Panc1 (cell line): ENCODE measurements around the gene EWSR1. TPM values are rescaled to one million over a fixed set of nuclear protein-coding genes. Genes with fewer than 3 reads are reported as not detected.

ENCODE experiments used
- ATAC-seq: fragments of 200-7000 bp; cut with Tn5 transposase; 2 replicates; pipeline ENCODE4 v1.9.1; 2020; ENCODE audit warnings: mild to moderate bottlenecking, moderate library complexity
- BruUV-seq: library from RNA; stranded (reverse); fragments of 400-500 nt; replicated peaks from 2 replicates; lab custom pipeline; 2021; lab: Mats Ljungman, UMichigan
- CTCF ChIA-PET: fragments of 300-600 bp; sonication (Branson Sonifier 250); formaldehyde crosslinking; loops from one replicate; lab custom pipeline; 2022; ENCODE audit warnings: antibody characterized with exemption; lab: Charles Lee
- POLR2A ChIA-PET: fragments of 300-600 bp; sonication (Branson Sonifier 250); formaldehyde crosslinking; loops from one replicate; lab custom pipeline; 2022; ENCODE audit warnings: antibody characterized with exemption; lab: Charles Lee
- DNase-seq: peaks from one replicate; pipeline ENCODE4 v3.0.0-alpha.2; 2010; ENCODE audit warnings: low read depth, low spot score
- H3K27ac ChIP-seq: 2 replicates; pipeline ENCODE4 v1.5.1; 2011; ENCODE audit warnings: mild to moderate bottlenecking, low read length, inconsistent platforms
- H3K27me3 ChIP-seq: fragments of 200-500 bp; sonication (Bioruptor generic); 2 replicates; pipeline ENCODE4 v1.6.0; 2014; ENCODE audit warnings: low read length, inconsistent platforms; ENCODE audit not compliant: control insufficient read depth, insufficient read depth
- H3K36me3 ChIP-seq: fragments of 200-500 bp; sonication (Bioruptor generic); 2 replicates; pipeline ENCODE4 v1.5.1; 2014; ENCODE audit warnings: inconsistent platforms, mild to moderate bottlenecking, low read length, moderate library complexity; ENCODE audit not compliant: control insufficient read depth, insufficient read depth
- H3K4me1 ChIP-seq: 2 replicates; pipeline ENCODE4 v1.5.1; 2011; ENCODE audit warnings: inconsistent platforms, mild to moderate bottlenecking, low read length, moderate library complexity; ENCODE audit not compliant: control insufficient read depth, insufficient read depth
- H3K4me3 ChIP-seq, 2 experiments: 2 replicates each; pipeline ENCODE4 v1.5.1; 2011 to 2012; ENCODE audit warnings: low read depth in 2 of 2, low read length in 2 of 2, mild to moderate bottlenecking in 2 of 2, inconsistent platforms in 1 of 2, moderate library complexity in 1 of 2
- H3K9me3 ChIP-seq: fragments of 200-500 bp; sonication (Bioruptor generic); 2 replicates; pipeline ENCODE4 v1.5.1; 2014; ENCODE audit warnings: low read depth, mild to moderate bottlenecking, inconsistent platforms, low read length, moderate library complexity; ENCODE audit not compliant: control insufficient read depth, insufficient read depth
- CTCF ChIP-seq: fragments of 450-650 bp; IDR thresholded peaks from 2 replicates; pipeline ENCODE4 v1.5.1; 2017; ENCODE audit warnings: mild to moderate bottlenecking
- POLR2AphosphoS5 ChIP-seq: IDR thresholded peaks from 2 replicates; pipeline ENCODE4 v1.6.1; 2012; ENCODE audit warnings: mild to moderate bottlenecking, low read depth, low read length, moderate library complexity
- REST ChIP-seq, 2 experiments: IDR thresholded peaks; 2 replicates each; pipeline ENCODE4 v1.6.1; 2011 to 2012; ENCODE audit warnings: low read depth in 2 of 2, control low read depth in 1 of 2, low read length in 1 of 2, mild to moderate bottlenecking in 1 of 2, moderate library complexity in 1 of 2; ENCODE audit not compliant: insufficient read depth in 1 of 2
- SIN3A ChIP-seq: IDR thresholded peaks from 2 replicates; pipeline ENCODE4 v1.6.1; 2012; ENCODE audit warnings: low read depth, mild to moderate bottlenecking, low read length, moderate library complexity, borderline replicate concordance; ENCODE audit not compliant: insufficient read depth
- TCF7L2 ChIP-seq: IDR thresholded peaks from 2 replicates; pipeline ENCODE4 v1.6.1; 2011; ENCODE audit warnings: mild to moderate bottlenecking, low read depth, low read length, inconsistent platforms
- in situ Hi-C: cut with HindIII; loops from 2 replicates; pipeline ENCODE4 v1.10.0; 2016; ENCODE audit warnings: low sequenced_read_pairs, low pct_unique_long_range_greater_than_20kb
- intact Hi-C: fragments of 100-400 bp; cut with micrococcal nuclease; formaldehyde crosslinking; loops from one replicate; pipeline ENCODE4 v1.10.0; 2022; ENCODE audit not compliant: unreplicated experiment
- total RNA-seq: library from RNA; stranded (reverse); gene quantifications from one replicate; pipeline ENCODE4 v1.2.1, GENCODE V29; 2021; ENCODE audit not compliant: unreplicated experiment

The EWSR1 gene
- total RNA-seq, 1 experiment from 2014 or later = 272 TPM

- ATAC-seq (no peak), DNase-seq (no peak)
- in situ Hi-C loops (no loop called here), intact Hi-C loops (no loop called here)
- ChIA-PET POLR2A (no interaction called here), CTCF (no interaction called here)
- no peaks in the 10 kb centered on the region for H3K9me3 ChIP-seq
- no TSS peak for BruUV-seq
- H3K27me3 ChIP-seq = no peaks in the 10 kb centered on the region
- TF ChIP-seq SIN3A (no peak), CTCF (no peak), POLR2AphosphoS5 (no peak), TCF7L2 (no peak), REST (IDR thresholded peaks at IDR 0.05; ENCODE audit: insufficient read depth in 1 of 2, low read depth in 2 of 2, low read length in 1 of 2) (no peak)
- H3K4me1 ChIP-seq = peaks cover 25% of the 10 kb centered on the region
- peaks cover 70% of the 10 kb centered on the region for H3K36me3 ChIP-seq
- H3K27ac ChIP-seq = no peak overlapping the region
- no peak overlapping the region for H3K4me3 ChIP-seq
Measured at GRCh38 chr22:29272624-29273023, 4.6 kb downstream of the EWSR1 start.

GRCh38 chr22:29275167-29275566, 7.1 kb downstream of the EWSR1 start:
- POLR2A ChIA-PET = no interaction called here

More at GRCh38 chr22:29275167-29275566, 7.1 kb downstream of the EWSR1 start:
- DNase-seq = no peak
- Histone ChIP-seq H3K36me3 (peaks cover 65% of the 10 kb centered on the region), H3K4me1 (peaks cover 25% of the 10 kb centered on the region), H3K9me3 (no peaks in the 10 kb centered on the region), H3K27me3 (no peaks in the 10 kb centered on the region), H3K27ac (no peak overlapping the region), H3K4me3 (no peak overlapping the region)
- in situ Hi-C loops = no loop called here
- BruUV-seq = no TSS peak
- CTCF ChIA-PET = no interaction called here
- no peak for TF ChIP-seq TCF7L2
- no peak for TF ChIP-seq REST (IDR thresholded peaks at IDR 0.05; ENCODE audit: insufficient read depth in 1 of 2, low read depth in 2 of 2, low read length in 1 of 2)
- TF ChIP-seq POLR2AphosphoS5 = no peak
- TF ChIP-seq CTCF = no peak
- TF ChIP-seq SIN3A = no peak
- intact Hi-C loops = no loop called here
- no peak for ATAC-seq
